SKM-1 treated with dmso at 0.1 percent for 144 hours (cell line): Measurements from ENCODE around the gene SF3A2.
"Not testable (repeated sequence)": the region's sequence is repeated elsewhere in the genome, so short reads cannot be mapped to it uniquely, and the experiment has no call there.

Experiments
- DNase-seq: peaks from one replicate; lab custom pipeline; 2025; ENCODE audit not compliant: unreplicated experiment; lab: John Stamatoyannopoulos, UW

Gene SF3A2

DNA sequence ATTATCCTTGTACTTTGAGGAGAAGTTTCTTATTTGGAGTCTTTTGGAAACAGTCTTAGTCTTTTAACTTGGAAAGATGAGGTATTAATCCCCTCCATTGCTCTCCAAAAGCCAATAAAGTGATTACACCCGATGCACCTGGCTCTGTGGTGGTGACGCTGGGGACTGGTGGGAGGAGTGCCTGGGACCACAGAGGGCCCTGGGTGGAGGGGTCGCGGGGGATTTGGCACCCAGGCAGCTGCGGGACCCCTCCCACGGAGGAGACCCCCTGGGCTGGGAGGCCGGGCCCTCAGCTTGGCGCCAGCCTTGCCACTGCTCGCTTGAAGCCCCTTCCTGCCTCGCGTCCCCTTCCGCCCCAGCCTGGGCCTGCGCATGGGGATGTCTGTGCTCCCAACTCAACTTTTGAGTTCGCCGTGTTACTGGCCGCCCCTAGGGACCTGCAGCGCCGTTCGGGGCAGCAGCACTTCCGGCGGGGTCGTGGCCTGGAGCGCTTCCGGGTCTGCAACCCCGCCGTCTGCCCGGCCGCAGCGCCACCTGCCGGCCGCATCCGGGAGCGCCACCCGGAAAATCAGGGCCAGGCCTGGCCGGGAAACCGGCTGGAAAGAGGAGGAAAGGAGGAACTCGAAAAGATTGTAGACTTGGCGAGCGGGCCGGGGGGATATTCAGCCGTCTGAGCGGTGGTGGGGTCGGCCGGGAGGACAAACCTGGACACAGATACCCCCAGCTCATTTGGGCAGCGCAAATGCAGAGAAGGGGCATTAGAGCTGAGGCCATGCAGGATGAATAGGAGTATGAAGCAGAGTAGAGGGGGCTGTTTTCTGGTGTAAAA lies 36.9 kb downstream of the SF3A2 start:
- DNase-seq = peak; percentile 65

DNA sequence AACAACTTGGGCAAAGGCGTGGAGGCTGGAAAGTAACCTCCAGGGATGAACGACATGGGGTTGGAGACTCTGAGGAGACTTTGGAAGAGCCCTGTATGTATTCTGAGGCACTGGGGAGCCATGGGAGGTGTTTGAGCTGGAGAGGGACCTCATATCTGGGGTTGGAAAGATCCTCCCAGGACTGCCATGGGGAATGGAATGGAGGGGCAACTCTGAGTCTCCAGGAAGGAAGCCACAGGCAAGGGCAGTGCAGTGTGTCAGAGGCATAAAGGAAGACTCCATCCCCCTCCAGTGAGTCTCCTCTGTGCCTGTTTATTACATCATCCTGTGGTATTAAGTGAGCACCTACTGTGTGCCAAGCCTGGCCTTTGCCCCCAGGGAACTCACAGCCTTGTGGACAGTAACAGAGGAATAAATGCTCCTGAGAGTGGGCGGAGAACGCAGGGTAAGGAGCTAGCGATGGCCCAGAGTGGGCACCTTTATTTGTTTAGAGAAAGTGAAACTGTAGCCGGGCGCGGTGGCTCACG lies 37.6 kb downstream of the SF3A2 start:
- no peak for DNase-seq

- peak; percentile 37 for DNase-seq
Measured at GRCh38 chr19:2274931-2275535, 38.4 kb downstream of the SF3A2 start.

DNA sequence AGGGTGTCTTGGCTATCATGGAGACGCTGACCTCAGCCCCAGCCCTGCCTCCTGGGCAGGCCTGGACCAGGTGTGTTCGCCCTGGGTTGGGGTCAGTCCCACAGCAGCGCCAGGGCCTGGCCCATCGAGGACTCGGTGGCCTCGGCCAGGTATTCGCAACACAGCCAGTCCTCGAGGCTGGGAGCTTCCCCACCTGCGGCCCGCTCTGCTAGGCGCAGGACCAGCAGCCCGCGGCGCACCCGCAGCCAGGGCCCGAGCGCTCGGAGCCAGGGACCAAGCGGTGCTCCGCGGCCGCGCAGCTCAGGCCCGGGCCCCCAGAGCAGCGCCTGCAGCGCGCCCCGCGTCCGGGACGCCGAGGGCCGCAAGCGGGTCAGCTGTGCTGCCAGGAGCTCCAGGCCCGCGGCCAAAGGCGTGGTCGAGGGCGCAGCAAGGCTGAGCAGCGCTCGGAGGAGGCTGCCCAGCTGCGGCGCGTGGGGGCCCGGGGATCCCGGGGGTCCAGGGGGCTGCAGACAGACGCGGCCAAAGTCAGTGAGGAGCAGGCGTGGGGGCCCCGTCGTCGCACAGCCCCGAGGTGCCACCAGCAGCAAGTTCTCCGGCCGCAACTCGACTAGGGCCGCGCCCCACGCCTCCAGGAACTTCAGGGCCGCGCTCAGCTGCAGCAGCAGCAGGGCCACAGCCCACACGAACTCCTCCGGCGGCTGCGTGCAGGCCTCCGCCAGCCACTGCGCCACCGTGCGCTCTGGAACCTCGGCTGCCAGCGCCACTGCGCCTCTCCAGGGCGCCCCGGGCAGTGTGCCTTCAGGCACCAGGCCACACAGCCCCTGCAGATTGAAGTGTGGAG lies 39.2 kb downstream of the SF3A2 start:
- no peak for DNase-seq

GRCh38 chr19:2276429-2276986 lies 39.9 kb downstream of the SF3A2 start:
- DNase-seq = no peak

DNA sequence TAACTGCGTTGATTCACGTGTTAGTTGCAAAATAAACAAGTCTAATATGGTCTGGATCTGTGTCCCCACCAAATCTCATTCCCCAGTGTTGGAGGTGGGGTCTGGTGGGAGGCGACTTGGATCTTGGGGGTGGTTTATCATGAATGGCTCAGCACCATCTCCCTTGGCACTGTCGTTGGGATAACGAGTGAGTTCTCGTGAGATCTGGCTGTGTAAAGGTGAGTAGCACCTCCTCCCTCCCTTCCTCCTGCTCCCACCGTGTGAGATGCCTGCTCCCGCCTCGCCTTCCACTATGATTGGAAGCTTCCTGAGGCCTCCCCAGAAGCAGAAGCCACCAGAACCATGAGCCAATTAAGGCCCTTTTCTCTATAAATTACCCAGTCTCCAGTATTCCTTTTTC lies 40.5 kb downstream of the SF3A2 start:
- DNase-seq = no peak

DNA sequence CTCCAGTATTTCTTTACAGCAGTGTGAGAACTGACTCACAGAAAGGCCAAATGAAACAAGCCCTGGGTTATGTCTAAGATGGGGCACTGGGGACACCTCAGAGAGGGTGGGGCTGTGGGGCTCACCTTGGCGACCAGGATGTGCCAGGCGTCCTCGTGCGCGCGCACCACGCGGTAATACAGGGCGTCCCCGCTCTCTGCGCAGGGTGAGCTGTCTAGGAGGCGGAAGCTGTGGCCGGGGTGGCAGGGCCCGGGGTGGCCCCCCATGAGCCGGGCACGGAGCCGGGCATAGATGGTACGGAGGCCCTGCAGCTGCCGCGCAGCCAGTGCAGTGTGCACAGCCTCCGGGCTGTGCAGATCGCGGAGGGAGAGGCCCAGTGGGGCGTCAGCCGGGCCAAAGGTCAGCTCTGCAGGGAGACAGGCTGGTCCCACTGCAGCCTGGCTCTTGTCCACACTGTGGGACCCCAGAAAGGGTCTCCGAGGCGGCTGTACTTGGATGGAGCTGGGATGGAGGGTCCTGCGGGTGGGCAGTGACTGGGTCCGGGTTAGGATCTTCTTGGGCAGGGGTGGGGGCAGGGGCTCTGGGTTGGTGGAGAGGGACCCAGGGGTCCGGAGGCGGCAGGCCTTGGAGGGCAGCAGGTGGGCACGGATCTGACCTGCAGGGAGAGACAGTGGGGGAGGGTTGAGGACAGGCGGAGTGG lies 42.0 kb downstream of the SF3A2 start:
- DNase-seq = no peak

GRCh38 chr19:2280633-2281264 lies 44.1 kb downstream of the SF3A2 start:
- no peak for DNase-seq

GRCh38 chr19:2281265-2282061 lies 44.8 kb downstream of the SF3A2 start:
- not testable (repeated sequence) for DNase-seq

- peak; percentile 71 for DNase-seq
Measured at GRCh38 chr19:2282062-2282861, 45.6 kb downstream of the SF3A2 start, which contains the start of gene PEAK3. Gene PEAK3, minus strand, starts transcription at chr19:2282175. Its CDS starts 1,244 bp downstream, at chr19:2280931.

DNA sequence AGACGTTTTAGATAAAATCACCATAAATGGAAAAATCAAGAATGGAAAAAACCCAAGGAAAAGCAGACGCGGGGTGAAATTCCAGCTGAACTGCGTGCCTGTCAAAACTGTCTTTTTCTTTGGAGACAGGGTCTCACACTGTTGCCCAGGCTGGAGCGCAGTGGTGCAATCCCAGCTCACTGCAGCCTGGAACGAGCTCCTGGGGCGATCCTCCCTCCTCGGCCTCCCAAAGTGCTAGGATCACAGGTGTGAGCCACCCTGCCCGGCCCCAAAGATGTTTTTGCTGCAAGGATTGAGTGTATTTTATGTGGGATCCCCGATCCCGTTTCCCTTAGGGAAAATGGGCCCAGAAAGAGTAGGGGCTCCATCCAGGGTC lies 46.2 kb downstream of the SF3A2 start:
- no peak for DNase-seq

GRCh38 chr19:2283835-2284507 lies 47.3 kb downstream of the SF3A2 start:
- no peak for DNase-seq

GRCh38 chr19:2286402-2287140 lies 49.9 kb downstream of the SF3A2 start:
- DNase-seq = no peak

DNA sequence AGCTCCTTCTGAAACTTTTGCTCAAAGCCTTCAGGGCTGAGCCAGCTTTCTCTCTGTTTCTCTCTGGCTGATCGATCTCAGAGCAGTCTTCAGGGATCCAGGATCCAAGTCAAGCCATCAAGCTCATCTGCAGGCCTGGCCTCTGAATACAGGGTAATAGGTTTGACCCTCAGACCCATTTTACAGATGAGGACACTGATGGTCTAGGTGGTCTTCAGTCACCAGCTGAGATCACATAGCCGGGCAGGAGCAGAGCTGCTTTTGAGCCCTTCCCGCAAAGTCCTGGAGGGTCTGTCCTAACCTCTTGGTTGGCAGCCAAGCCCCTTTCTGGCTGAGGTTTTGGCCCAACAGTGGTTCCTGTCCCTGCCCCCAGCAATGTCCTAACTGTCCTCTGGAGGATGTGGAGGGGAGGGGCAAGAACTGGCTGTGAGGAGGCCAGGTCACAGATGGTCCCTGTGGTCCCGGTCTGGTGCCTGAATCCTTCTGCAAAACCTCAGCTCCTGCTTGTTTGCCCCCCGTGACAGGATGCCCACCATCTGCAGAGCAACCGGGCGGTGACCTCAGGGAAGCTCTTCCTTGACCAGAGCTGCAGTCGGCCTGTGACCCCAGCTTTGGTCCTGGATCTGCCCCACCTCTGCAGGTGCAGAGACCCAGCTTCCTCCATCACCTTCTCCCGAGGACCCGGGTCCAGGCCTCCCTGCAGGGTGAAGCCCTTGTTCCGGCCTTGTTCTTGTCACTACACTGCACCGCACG lies 51.1 kb downstream of the SF3A2 start:
- peak; percentile 21 for DNase-seq

GRCh38 chr19:2288338-2288817 lies 51.8 kb downstream of the SF3A2 start:
- DNase-seq = peak; percentile 99
